ENCODE measurements around the gene MCUB.
"Not testable (repeated sequence)": the region's sequence is repeated elsewhere in the genome, so short reads cannot be mapped to it uniquely, and the experiment has no call there.

Gene MCUB

GRCh38 chr4:109589605-109590004 is 29.6 kb downstream of the MCUB start:
- no peak overlapping the region for H3K4me3 ChIP-seq (ENCODE audit: low read length)
- H3K27me3 ChIP-seq (replicated peaks; ENCODE audit: insufficient read depth, low read length) = no peaks in the 10 kb centered on the region
- TF ChIP-seq EZH2 (optimal IDR thresholded peaks at IDR 0.05; ENCODE audit: low read depth, low read length) = no peak
- TF ChIP-seq, protein P1, sequence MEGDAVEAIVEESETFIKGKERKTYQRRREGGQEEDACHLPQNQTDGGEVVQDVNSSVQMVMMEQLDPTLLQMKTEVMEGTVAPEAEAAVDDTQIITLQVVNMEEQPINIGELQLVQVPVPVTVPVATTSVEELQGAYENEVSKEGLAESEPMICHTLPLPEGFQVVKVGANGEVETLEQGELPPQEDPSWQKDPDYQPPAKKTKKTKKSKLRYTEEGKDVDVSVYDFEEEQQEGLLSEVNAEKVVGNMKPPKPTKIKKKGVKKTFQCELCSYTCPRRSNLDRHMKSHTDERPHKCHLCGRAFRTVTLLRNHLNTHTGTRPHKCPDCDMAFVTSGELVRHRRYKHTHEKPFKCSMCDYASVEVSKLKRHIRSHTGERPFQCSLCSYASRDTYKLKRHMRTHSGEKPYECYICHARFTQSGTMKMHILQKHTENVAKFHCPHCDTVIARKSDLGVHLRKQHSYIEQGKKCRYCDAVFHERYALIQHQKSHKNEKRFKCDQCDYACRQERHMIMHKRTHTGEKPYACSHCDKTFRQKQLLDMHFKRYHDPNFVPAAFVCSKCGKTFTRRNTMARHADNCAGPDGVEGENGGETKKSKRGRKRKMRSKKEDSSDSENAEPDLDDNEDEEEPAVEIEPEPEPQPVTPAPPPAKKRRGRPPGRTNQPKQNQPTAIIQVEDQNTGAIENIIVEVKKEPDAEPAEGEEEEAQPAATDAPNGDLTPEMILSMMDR (IDR thresholded peaks at IDR 0.05; ENCODE audit: low read length) = no peak
- TF ChIP-seq EZH2phosphoT487 (IDR thresholded peaks at IDR 0.05; ENCODE audit: low read length) = no peak
- H3K36me3 ChIP-seq (replicated peaks; ENCODE audit: insufficient read depth, low read length) = no peaks in the 10 kb centered on the region; the same call in 1 of the 2 replicates
- H3K27ac ChIP-seq (ENCODE audit: low read length) = no peak overlapping the region
- no peaks in the 10 kb centered on the region; the same call in 1 of the 2 replicates for H3K79me2 ChIP-seq (ENCODE audit: low read length)
- H3K4me2 ChIP-seq (ENCODE audit: low read depth, low read length) = no peak overlapping the region
- DNase-seq = no peak
- H4K20me1 ChIP-seq (ENCODE audit: insufficient read depth, low read length) = no peaks in the 10 kb centered on the region
- H2AFZ ChIP-seq (ENCODE audit: low read length) = no peak overlapping the region
- no peaks in the 10 kb centered on the region for H3K4me1 ChIP-seq (ENCODE audit: low read length)
- H3K9me2 ChIP-seq (replicated peaks; ENCODE audit: insufficient read depth, low read length) = no peaks in the 10 kb centered on the region
- no peak overlapping the region for H3K9ac ChIP-seq (ENCODE audit: low read length)
- H3F3A ChIP-seq (ENCODE audit: insufficient read depth, low read length) = no peaks in the 10 kb centered on the region
- H3K9me3 ChIP-seq (replicated peaks; ENCODE audit: insufficient read depth, low read length) = no peaks in the 10 kb centered on the region

- no peak overlapping the region for H3K9ac ChIP-seq (ENCODE audit: low read length)
- no peaks in the 10 kb centered on the region; the same call in 1 of the 2 replicates for H3K79me2 ChIP-seq (ENCODE audit: low read length)
- H2AFZ ChIP-seq (ENCODE audit: low read length) = no peak overlapping the region
- H3F3A ChIP-seq (ENCODE audit: insufficient read depth, low read length) = no peaks in the 10 kb centered on the region
- H4K20me1 ChIP-seq (ENCODE audit: insufficient read depth, low read length) = no peaks in the 10 kb centered on the region
- H3K27me3 ChIP-seq (replicated peaks; ENCODE audit: insufficient read depth, low read length) = no peaks in the 10 kb centered on the region
- H3K4me2 ChIP-seq (ENCODE audit: low read depth, low read length) = no peak overlapping the region
- no peak overlapping the region for H3K4me3 ChIP-seq (ENCODE audit: low read length)
- no peak for DNase-seq
- no peaks in the 10 kb centered on the region for H3K4me1 ChIP-seq (ENCODE audit: low read length)
- H3K27ac ChIP-seq (ENCODE audit: low read length) = no peak overlapping the region
- no peak for TF ChIP-seq EZH2phosphoT487 (IDR thresholded peaks at IDR 0.05; ENCODE audit: low read length)
- TF ChIP-seq, protein P1 (IDR thresholded peaks at IDR 0.05; ENCODE audit: low read length) = no peak
- no peaks in the 10 kb centered on the region for H3K9me3 ChIP-seq (replicated peaks; ENCODE audit: insufficient read depth, low read length)
- no peaks in the 10 kb centered on the region; the same call in 1 of the 2 replicates for H3K36me3 ChIP-seq (replicated peaks; ENCODE audit: insufficient read depth, low read length)
- no peaks in the 10 kb centered on the region for H3K9me2 ChIP-seq (replicated peaks; ENCODE audit: insufficient read depth, low read length)
Observed at GRCh38 chr4:109590905-109591304, 30.9 kb downstream of the MCUB start.

DNA sequence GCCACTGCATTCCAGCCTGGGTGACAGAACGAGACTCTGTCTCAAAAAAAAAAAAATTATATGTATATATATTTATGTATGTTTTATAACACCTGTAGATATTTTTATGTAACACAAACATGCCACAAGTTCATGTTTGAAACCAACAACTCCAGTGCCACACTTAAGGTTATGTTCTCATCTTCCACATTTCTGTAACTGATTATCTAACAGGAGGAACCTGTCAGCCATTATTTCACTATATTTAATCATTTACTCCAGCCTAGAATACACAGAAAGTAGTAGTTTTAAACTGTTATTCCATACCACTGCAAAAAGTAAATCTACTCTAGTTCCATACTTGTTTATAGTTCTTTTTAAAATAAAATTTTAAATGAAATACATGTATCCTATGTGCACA is 32.3 kb downstream of the MCUB start:
- TF ChIP-seq EZH2 (optimal IDR thresholded peaks at IDR 0.05; ENCODE audit: low read depth, low read length) (no peak), EZH2phosphoT487 (IDR thresholded peaks at IDR 0.05; ENCODE audit: low read length) (no peak)
- TF ChIP-seq, protein P1 (IDR thresholded peaks at IDR 0.05; ENCODE audit: low read length) = no peak
- no peak overlapping the region for H2AFZ ChIP-seq (ENCODE audit: low read length)
- H4K20me1 ChIP-seq (ENCODE audit: insufficient read depth, low read length) = no peaks in the 10 kb centered on the region
- no peaks in the 10 kb centered on the region for H3K9me3 ChIP-seq (replicated peaks; ENCODE audit: insufficient read depth, low read length)
- H3K27me3 ChIP-seq (replicated peaks; ENCODE audit: insufficient read depth, low read length) = no peaks in the 10 kb centered on the region
- no peak overlapping the region for H3K27ac ChIP-seq (ENCODE audit: low read length)
- no peaks in the 10 kb centered on the region; the same call in 1 of the 2 replicates for H3K79me2 ChIP-seq (ENCODE audit: low read length)
- H3K4me2 ChIP-seq (ENCODE audit: low read depth, low read length) = no peak overlapping the region
- no peak overlapping the region for H3K4me3 ChIP-seq (ENCODE audit: low read length)
- no peak overlapping the region for H3K9ac ChIP-seq (ENCODE audit: low read length)
- H3K4me1 ChIP-seq (ENCODE audit: low read length) = no peaks in the 10 kb centered on the region
- no peaks in the 10 kb centered on the region for H3F3A ChIP-seq (ENCODE audit: insufficient read depth, low read length)
- no peaks in the 10 kb centered on the region for H3K9me2 ChIP-seq (replicated peaks; ENCODE audit: insufficient read depth, low read length)
- DNase-seq = no peak
- no peaks in the 10 kb centered on the region; the same call in 1 of the 2 replicates for H3K36me3 ChIP-seq (replicated peaks; ENCODE audit: insufficient read depth, low read length)

- H3K9me3 ChIP-seq (replicated peaks; ENCODE audit: insufficient read depth, low read length); DNase-seq; H3K9ac ChIP-seq (ENCODE audit: low read length): not testable (repeated sequence)
Observed at GRCh38 chr4:109595123-109595522, 35.1 kb downstream of the MCUB start.

DNA sequence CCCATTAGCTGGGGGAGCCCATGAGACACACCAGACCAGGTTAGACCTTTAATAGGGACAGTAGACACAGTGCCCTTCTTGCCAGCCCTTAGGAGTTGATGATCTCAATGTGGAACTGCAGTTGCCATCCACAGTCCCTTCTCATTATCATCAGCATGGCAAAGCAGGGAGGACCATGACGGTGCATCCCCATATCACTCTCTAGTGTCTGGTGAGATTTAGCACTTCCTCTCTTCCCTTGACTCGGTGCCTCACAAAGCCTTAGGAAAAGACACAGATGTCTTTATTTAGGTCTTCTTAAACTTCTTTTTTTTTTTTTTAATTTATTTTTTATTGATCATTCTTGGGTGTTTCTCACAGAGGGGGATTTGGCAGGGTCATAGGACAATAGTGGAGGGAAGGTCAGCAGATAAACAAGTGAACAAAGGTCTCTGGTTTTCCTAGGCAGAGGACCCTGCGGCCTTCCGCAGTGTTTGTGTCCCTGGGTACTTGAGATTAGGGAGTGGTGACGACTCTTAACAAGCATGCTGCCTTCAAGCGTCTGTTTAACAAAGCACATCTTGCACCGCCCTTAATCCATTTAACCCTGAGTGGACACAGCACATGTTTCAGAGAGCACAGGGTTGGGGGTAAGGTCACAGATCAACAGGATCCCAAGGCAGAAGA is 36.5 kb downstream of the MCUB start:
- H3K9ac ChIP-seq (ENCODE audit: low read length); H3K79me2 ChIP-seq (ENCODE audit: low read length); H3K36me3 ChIP-seq (replicated peaks; ENCODE audit: insufficient read depth, low read length); H4K20me1 ChIP-seq (ENCODE audit: insufficient read depth, low read length); H2AFZ ChIP-seq (ENCODE audit: low read length); H3K9me2 ChIP-seq (replicated peaks; ENCODE audit: insufficient read depth, low read length); DNase-seq; H3K4me2 ChIP-seq (ENCODE audit: low read depth, low read length); H3K4me3 ChIP-seq (ENCODE audit: low read length); H3K9me3 ChIP-seq (replicated peaks; ENCODE audit: insufficient read depth, low read length); H3K4me1 ChIP-seq (ENCODE audit: low read length); H3F3A ChIP-seq (ENCODE audit: insufficient read depth, low read length); H3K27me3 ChIP-seq (replicated peaks; ENCODE audit: insufficient read depth, low read length); H3K27ac ChIP-seq (ENCODE audit: low read length): not testable (repeated sequence)

More at GRCh38 chr4:109595123-109595522, 35.1 kb downstream of the MCUB start:
- H3K36me3 ChIP-seq (replicated peaks; ENCODE audit: insufficient read depth, low read length); H3K4me1 ChIP-seq (ENCODE audit: low read length); H3K27ac ChIP-seq (ENCODE audit: low read length); H3F3A ChIP-seq (ENCODE audit: insufficient read depth, low read length); H3K27me3 ChIP-seq (replicated peaks; ENCODE audit: insufficient read depth, low read length); H3K4me3 ChIP-seq (ENCODE audit: low read length); H3K4me2 ChIP-seq (ENCODE audit: low read depth, low read length); H2AFZ ChIP-seq (ENCODE audit: low read length); H4K20me1 ChIP-seq (ENCODE audit: insufficient read depth, low read length); H3K79me2 ChIP-seq (ENCODE audit: low read length); H3K9me2 ChIP-seq (replicated peaks; ENCODE audit: insufficient read depth, low read length): not testable (repeated sequence)
